ENCODE measurements around the gene SH3PXD2A.
"Not testable (repeated sequence)": the region's sequence is repeated elsewhere in the genome, so short reads cannot be mapped to it uniquely, and the experiment has no call there.

Gene SH3PXD2A

DNA sequence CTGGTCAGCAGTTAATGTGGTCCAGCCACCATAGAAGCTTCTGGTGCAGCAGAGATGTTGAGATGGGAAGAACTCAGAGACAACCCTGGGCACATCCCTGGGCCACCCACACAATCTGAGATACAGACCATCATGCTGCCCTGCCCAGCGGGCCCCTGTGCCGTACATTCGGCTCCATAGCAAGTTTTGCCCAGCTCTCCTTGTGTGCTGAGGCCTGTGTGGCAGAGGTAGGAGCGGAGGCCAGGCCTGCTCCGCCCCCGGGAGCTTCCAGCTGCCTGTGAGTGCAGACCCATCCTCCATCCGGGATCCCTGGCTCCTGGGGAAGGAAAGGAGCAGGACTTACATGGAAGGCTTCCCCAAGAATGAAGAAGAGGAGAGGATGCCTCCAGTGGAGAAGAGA lies 221.5 kb downstream of the SH3PXD2A start:
- Mint-ChIP-seq H3K4me3 (no peak overlapping the region), H3K4me1 (peaks cover 6% of the 10 kb centered on the region), H3K36me3 (ENCODE audit: insufficient read depth) (peaks cover 6% of the 10 kb centered on the region), H3K9me3 (no peaks in the 10 kb centered on the region), H3K27ac (ENCODE audit: low read depth) (no peak overlapping the region), H3K27me3 (no peaks in the 10 kb centered on the region)
- ATAC-seq (replicated peaks; ENCODE audit: extremely low read depth, poor library complexity, severe bottlenecking) (no peak), DNase-seq (ENCODE audit: low spot score in 2 of 2) (no peak)

- not testable (repeated sequence) for H3K4me1 Mint-ChIP-seq; H3K9me3 Mint-ChIP-seq; H3K4me3 Mint-ChIP-seq; H3K27me3 Mint-ChIP-seq; H3K36me3 Mint-ChIP-seq (ENCODE audit: insufficient read depth); DNase-seq (ENCODE audit: low spot score in 2 of 2)
- peak; percentile 62 for ATAC-seq (replicated peaks; ENCODE audit: extremely low read depth, poor library complexity, severe bottlenecking)
- peak overlapping the region; percentile 41 for H3K27ac Mint-ChIP-seq (ENCODE audit: low read depth)
These were observed 222.5 kb downstream of the SH3PXD2A start for GRCh38 chr10:103632871-103633270.

- peaks cover 6% of the 10 kb centered on the region for H3K4me1 Mint-ChIP-seq
- no peak for DNase-seq (ENCODE audit: low spot score in 2 of 2)
- ATAC-seq (replicated peaks; ENCODE audit: extremely low read depth, poor library complexity, severe bottlenecking), result peak; percentile 53
- H3K27ac Mint-ChIP-seq (ENCODE audit: low read depth), result peak overlapping the region; percentile 41
- H3K4me3 Mint-ChIP-seq, result no peak overlapping the region
- H3K27me3 Mint-ChIP-seq, result no peaks in the 10 kb centered on the region
- peaks cover 7% of the 10 kb centered on the region for H3K36me3 Mint-ChIP-seq (ENCODE audit: insufficient read depth)
- H3K9me3 Mint-ChIP-seq, result no peaks in the 10 kb centered on the region
These were observed 223.1 kb downstream of the SH3PXD2A start for GRCh38 chr10:103632247-103632642.

- Mint-ChIP-seq H3K27ac (ENCODE audit: low read depth) (no peak overlapping the region), H3K9me3 (no peaks in the 10 kb centered on the region), H3K4me1 (peaks cover 6% of the 10 kb centered on the region), H3K27me3 (no peaks in the 10 kb centered on the region), H3K36me3 (ENCODE audit: insufficient read depth) (peaks cover 9% of the 10 kb centered on the region), H3K4me3 (no peak overlapping the region)
- DNase-seq (ENCODE audit: low spot score in 2 of 2), result no peak
- no peak for ATAC-seq (replicated peaks; ENCODE audit: extremely low read depth, poor library complexity, severe bottlenecking)
These were observed 225.2 kb downstream of the SH3PXD2A start for GRCh38 chr10:103630156-103630555.

GRCh38 chr10:103629581-103629980 lies 225.8 kb downstream of the SH3PXD2A start:
- DNase-seq (ENCODE audit: low spot score in 2 of 2), result no peak
- peaks cover 9% of the 10 kb centered on the region for H3K36me3 Mint-ChIP-seq (ENCODE audit: insufficient read depth)

GRCh38 chr10:103627893-103628292 lies 227.5 kb downstream of the SH3PXD2A start:
- Mint-ChIP-seq H3K4me1 (peaks cover 6% of the 10 kb centered on the region), H3K36me3 (ENCODE audit: insufficient read depth) (peaks cover 9% of the 10 kb centered on the region), H3K27me3 (no peaks in the 10 kb centered on the region), H3K27ac (ENCODE audit: low read depth) (no peak overlapping the region), H3K4me3 (no peak overlapping the region), H3K9me3 (no peaks in the 10 kb centered on the region)
- DNase-seq (ENCODE audit: low spot score in 2 of 2) (no peak), ATAC-seq (replicated peaks; ENCODE audit: extremely low read depth, poor library complexity, severe bottlenecking) (no peak)

More at GRCh38 chr10:103629581-103629980, 225.8 kb downstream of the SH3PXD2A start:
- Mint-ChIP-seq H3K4me3 (no peak overlapping the region), H3K27ac (ENCODE audit: low read depth) (no peak overlapping the region), H3K4me1 (peaks cover 6% of the 10 kb centered on the region), H3K27me3 (no peaks in the 10 kb centered on the region), H3K9me3 (no peaks in the 10 kb centered on the region)
- ATAC-seq (replicated peaks; ENCODE audit: extremely low read depth, poor library complexity, severe bottlenecking), result no peak

GRCh38 chr10:103627111-103627892 lies 228.1 kb downstream of the SH3PXD2A start:
- no peaks in the 10 kb centered on the region for H3K27me3 Mint-ChIP-seq
- peaks cover 9% of the 10 kb centered on the region for H3K36me3 Mint-ChIP-seq (ENCODE audit: insufficient read depth)
- no peak overlapping the region for H3K27ac Mint-ChIP-seq (ENCODE audit: low read depth)
- peaks cover 5% of the 10 kb centered on the region for H3K4me1 Mint-ChIP-seq
- no peak overlapping the region for H3K4me3 Mint-ChIP-seq
- no peaks in the 10 kb centered on the region for H3K9me3 Mint-ChIP-seq
- ATAC-seq (replicated peaks; ENCODE audit: extremely low read depth, poor library complexity, severe bottlenecking) (no peak), DNase-seq (ENCODE audit: low spot score in 2 of 2) (no peak)

GRCh38 chr10:103626178-103626577 lies 229.2 kb downstream of the SH3PXD2A start:
- H3K4me3 Mint-ChIP-seq, result no peak overlapping the region
- no peaks in the 10 kb centered on the region for H3K27me3 Mint-ChIP-seq
- no peak overlapping the region for H3K27ac Mint-ChIP-seq (ENCODE audit: low read depth)
- no peaks in the 10 kb centered on the region for H3K9me3 Mint-ChIP-seq
- H3K4me1 Mint-ChIP-seq, result no peaks in the 10 kb centered on the region
- no peak for DNase-seq (ENCODE audit: low spot score in 2 of 2)
- ATAC-seq (replicated peaks; ENCODE audit: extremely low read depth, poor library complexity, severe bottlenecking), result no peak
- H3K36me3 Mint-ChIP-seq (ENCODE audit: insufficient read depth), result peaks cover 6% of the 10 kb centered on the region

- Mint-ChIP-seq H3K27me3 (no peaks in the 10 kb centered on the region), H3K4me3 (no peak overlapping the region)
- no peak for ATAC-seq (replicated peaks; ENCODE audit: extremely low read depth, poor library complexity, severe bottlenecking)
These were observed 232.3 kb downstream of the SH3PXD2A start for GRCh38 chr10:103622935-103623574.

DNA sequence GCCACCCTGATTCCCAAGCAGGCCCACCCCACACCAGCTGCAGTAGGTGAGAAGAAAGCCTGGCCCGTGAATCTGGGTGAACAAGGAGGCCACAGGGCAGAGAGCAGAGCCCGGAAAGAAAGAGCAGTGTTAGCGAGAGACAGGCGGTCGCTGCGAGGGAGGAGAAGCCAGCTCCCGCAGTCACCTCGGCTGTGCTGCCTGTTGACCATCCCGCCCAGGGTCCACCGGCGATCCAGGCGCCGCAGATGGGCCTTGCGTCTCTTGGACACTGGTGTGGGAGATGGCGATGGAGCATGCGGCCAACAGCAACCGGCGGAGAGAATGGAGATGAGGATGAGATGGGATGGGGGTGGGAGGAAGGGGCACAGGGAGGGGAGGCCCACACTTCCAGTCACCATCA lies 233.1 kb downstream of the SH3PXD2A start:
- Mint-ChIP-seq H3K27ac (ENCODE audit: low read depth) (peak overlapping the region; percentile 83), H3K27me3 (no peaks in the 10 kb centered on the region), H3K4me1 (no peaks in the 10 kb centered on the region), H3K36me3 (ENCODE audit: insufficient read depth) (peaks cover 6% of the 10 kb centered on the region), H3K4me3 (no peak overlapping the region), H3K9me3 (no peaks in the 10 kb centered on the region)
- DNase-seq (ENCODE audit: low spot score in 2 of 2), result no peak
- ATAC-seq (replicated peaks; ENCODE audit: extremely low read depth, poor library complexity, severe bottlenecking), result no peak

More at GRCh38 chr10:103622935-103623574, 232.3 kb downstream of the SH3PXD2A start:
- no peak for DNase-seq (ENCODE audit: low spot score in 2 of 2)
- H3K36me3 Mint-ChIP-seq (ENCODE audit: insufficient read depth), result peaks cover 8% of the 10 kb centered on the region
- no peak overlapping the region for H3K27ac Mint-ChIP-seq (ENCODE audit: low read depth)
- no peaks in the 10 kb centered on the region for H3K4me1 Mint-ChIP-seq
- H3K9me3 Mint-ChIP-seq, result no peaks in the 10 kb centered on the region

DNA sequence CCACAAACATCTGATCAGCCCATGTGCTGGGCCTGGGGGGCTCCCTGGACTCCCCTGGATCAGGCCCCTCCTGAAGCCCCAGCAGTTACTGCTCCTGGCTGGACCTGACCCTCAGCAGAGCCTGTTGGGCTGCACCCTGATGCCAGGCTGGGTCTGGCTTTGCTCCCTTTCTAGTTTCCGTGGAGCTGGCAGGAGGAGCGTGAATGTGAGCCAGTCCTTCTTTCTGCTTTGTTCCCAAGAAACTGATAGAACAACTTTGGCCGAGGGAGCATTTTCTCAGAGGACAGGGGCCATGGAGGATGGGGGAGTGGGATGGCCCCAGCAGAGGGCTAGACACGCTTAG lies 233.6 kb downstream of the SH3PXD2A start:
- Mint-ChIP-seq H3K36me3 (ENCODE audit: insufficient read depth) (peaks cover 6% of the 10 kb centered on the region), H3K9me3 (no peaks in the 10 kb centered on the region), H3K27ac (ENCODE audit: low read depth) (peak overlapping the region; percentile 83), H3K4me1 (no peaks in the 10 kb centered on the region), H3K27me3 (no peaks in the 10 kb centered on the region), H3K4me3 (no peak overlapping the region)
- no peak for ATAC-seq (replicated peaks; ENCODE audit: extremely low read depth, poor library complexity, severe bottlenecking)
- no peak for DNase-seq (ENCODE audit: low spot score in 2 of 2)

DNA sequence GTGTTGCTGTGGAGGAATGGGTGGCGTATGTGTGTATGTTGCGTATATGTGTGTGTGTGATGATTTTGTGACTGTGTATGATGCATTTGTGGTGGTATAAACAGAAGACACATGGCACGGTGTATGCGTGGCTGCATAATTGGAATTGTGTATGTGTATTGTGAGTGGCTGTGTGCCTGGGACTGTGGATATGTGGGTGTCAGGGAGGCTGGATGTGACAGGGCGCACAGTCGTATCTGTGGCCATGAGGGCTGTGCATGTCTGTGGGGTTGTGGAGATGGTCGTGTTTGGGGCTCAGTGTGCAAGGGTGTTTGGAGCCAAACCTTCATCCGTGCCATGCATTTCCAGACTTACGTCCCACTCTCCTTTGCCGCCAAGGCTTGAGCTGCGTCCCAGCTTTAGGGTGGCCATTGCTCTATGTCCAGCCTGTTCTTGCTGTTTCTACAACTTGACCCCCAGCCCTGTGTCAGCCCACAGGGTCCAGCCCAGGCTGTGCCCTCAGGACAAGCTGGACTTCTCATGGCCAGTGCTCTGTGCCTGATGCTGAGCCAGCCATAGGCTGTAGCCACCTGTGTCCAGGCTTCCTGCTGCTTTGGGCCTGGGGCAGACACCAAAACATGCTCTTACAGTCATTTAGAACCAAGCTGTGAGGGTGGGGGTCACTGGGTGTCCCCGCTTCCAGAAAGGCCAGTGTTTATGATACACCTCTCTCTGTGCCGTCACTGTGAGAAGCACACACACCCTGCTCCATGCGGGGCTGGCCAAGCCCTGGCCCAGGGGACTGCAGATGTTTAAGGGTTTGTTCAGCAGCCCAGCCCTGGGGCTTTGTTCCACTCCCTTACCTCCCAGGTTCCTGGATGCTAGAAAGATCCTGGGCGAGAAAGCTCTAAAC lies 234.2 kb downstream of the SH3PXD2A start:
- peaks cover 5% of the 10 kb centered on the region for H3K36me3 Mint-ChIP-seq (ENCODE audit: insufficient read depth)
- no peak overlapping the region for H3K27ac Mint-ChIP-seq (ENCODE audit: low read depth)
- DNase-seq (ENCODE audit: low spot score in 2 of 2), result no peak
- no peaks in the 10 kb centered on the region for H3K4me1 Mint-ChIP-seq
- H3K27me3 Mint-ChIP-seq, result no peaks in the 10 kb centered on the region
- no peaks in the 10 kb centered on the region for H3K9me3 Mint-ChIP-seq
- no peak overlapping the region for H3K4me3 Mint-ChIP-seq
- no peak for ATAC-seq (replicated peaks; ENCODE audit: extremely low read depth, poor library complexity, severe bottlenecking)
